Non-pigmented ciliary epithelial cell (primary cell): ENCODE results near the gene ARID5B.

ENCODE experiments used
- DNase-seq: peaks from one replicate; pipeline ENCODE4 v3.0.0-alpha.2; 2010; ENCODE audit warnings: low read depth

Gene ARID5B

DNA sequence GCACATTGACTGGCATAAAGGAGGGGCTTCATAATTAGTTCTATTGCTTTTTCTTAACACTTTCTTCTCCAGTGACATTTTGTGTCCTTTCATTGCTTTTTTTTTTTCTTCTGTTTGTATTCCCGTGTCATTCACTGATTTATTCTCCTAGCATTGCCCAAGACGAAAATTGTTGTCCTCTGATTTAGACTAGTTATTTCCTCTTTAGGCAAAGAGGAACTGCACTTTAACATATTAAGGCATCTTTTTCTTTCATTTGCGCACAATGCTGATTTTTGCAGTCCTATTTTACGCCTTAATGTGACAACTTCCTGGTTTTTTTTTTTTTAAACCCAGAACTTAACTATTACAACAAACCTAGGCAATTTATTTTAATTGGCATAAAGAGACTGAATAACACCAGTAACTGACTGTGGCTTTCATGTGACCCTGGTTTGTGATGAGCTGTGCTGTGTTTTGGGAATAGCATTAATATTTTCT, 39.7 kb downstream of the ARID5B start:
- no peak for DNase-seq

DNA sequence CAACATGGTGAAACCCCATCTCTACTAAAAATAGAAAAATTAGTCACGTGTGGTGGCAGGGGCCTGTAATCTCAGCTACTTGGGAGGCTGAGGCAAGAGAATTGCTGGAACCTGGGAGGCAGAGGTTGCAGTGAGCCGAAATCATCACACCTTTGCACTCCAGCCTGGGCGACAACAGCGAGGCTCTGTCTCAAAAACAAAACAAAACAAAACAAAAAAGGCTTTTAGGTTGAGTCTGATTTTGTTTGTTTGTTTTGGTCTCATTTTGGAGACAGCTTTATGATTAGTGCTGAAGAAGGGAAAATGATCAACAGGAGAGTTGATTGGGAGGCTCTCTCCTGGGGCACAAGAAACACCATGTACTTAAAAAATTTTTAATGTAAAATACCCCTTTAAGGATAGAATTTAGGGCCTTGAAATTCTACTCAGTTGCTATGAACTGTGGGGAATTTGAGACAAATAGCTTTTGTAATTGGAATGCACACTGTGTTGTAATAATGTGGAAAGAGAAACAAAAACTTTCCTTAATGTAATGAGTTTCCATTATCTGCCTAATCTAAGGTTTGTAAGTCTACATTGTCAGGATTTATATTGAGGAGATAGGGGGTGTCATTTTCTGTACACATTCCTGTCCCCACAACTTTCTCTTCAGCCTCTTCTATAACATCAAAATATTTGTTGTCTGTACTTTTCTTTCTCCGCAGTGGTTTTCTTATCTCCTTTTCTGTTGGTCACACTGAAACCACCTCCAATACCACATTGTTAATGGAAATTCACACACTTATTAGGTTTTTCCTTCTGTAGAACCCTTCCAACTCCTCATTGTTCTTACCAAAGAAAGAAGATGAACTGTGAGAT, 41.3 kb downstream of the ARID5B start:
- no peak for DNase-seq

DNA sequence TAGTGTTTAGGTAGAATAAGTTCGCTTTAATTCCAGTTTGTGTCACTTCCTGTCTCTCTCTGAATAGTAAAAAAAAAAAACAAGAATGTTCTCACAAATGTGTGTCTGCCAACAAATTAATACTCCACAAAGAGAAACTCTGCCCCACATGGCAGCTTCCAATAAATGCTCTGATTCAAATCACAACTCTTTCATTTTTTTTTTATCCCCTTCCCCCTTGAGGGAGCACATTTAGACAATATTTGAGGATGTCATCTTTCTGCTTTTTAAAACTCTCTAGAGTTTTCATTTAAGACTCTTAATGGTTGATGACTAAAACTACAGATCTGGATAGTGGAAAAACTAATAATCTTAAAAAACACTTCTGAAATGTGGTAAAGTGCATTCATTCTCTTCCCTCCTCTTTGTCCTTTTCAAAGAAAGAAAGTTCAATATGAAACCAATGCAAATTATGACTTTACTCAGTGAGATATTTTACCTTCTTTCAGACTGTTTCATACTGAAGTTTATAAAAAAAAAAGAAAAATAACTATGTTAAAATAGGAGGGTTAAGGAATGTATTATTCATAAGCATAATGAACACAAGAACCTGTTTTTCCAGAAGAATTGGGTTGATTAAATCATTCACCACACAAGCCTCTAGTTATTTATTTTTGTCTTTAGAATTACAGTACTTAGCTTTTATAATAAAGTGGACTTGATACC, 42.3 kb downstream of the ARID5B start:
- no peak for DNase-seq

DNA sequence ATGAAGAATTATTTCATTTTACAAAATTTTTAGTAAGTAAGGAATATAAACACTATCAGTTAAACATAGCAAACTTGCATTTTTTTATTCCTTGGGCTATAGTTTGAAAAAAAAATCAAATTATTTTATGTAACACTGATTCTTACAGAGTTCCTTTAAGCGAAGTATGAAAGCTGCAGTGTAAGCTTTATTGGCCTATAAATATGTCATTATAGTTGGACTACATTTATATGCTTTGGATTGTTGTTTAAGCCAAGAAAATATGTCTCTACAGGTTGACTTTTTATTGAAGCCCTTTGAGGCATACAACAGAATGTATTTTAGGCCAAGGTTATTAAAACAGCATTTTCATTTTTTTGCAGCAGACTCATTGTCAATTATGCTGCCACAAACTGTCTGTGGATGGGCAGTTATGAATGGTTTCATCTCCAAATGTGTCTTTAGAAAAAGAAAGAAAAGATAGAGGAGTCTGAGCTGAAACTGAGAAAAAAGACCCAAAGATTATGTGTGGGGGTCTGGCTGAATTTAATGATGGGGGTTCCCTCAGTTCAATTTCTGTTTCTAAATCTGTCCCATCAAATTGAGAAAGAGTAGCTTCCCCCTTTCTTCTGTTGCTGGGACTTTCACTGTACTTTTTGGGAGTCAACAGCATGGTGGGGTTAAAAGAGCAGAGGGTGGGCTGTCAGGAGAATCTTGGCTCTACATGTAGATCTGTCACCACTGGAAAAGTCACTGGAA, 43.1 kb downstream of the ARID5B start:
- no peak for DNase-seq

DNA sequence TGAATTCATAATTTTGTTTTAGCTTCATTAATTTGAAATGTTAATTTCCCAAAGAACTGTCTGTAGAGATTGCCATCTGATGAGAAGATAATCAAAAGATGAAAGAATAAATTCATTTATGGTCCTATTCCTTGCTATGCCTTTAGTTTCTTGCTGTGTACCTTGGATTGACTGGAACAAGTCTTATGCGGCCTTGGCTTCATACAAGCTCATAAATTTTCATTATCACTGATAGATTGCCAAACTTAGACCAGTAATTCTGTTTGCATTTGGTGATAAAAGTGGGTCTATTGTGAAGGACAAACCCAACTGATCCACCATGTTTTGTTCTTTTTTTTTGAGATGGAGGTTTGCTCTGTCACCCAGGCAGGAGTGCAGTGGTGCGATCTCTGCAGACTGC, 48.2 kb downstream of the ARID5B start:
- DNase-seq, result no peak

DNA sequence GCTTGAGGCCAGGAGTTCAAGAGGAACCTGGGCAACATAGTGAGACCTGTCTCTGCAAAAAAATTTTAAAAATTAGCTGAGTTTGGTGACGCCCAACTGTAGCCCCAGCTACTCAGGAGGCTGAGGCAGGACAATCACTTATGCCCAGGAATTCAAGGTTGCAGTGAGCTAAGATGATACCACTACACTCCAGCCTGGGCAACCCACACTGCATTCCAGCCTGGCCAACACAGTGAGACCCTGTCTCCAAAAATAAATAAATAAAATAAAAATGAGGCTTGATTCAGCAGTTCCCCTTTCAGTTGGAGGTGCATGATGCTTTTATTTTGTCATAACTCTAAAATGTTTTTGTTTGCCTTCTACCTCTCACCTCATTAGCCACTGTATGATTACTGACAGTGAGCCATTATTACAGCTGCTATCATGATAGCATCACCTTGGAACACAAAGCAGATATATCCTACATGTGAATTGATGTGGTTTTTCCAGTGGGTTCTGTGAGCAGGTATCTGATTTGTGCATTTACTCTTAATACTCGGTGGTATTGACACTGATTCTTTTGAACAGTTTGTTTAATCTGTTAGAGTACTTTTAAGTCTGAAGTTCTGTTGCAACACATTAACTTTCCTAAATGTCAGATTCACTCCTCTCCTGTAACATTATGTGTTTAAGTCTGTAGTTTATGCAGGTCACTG, 49.1 kb downstream of the ARID5B start:
- no peak for DNase-seq

DNA sequence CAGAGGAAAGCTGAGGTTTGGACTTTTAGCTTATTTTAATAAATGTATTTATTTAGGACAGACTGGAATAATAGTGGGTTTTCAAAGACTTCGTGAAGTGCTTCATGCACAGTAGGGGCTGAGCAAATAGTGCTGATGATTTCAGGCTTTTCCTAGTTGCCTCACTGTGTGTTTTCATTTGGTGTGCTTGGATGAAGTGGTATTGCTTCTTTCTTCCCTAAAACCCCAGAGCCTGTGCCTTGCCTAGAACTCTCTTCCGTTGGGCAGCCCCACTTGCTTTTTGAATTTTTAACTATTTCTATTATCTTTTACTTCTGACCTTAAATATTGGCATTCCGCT, 49.6 kb downstream of the ARID5B start:
- DNase-seq, result no peak

DNA sequence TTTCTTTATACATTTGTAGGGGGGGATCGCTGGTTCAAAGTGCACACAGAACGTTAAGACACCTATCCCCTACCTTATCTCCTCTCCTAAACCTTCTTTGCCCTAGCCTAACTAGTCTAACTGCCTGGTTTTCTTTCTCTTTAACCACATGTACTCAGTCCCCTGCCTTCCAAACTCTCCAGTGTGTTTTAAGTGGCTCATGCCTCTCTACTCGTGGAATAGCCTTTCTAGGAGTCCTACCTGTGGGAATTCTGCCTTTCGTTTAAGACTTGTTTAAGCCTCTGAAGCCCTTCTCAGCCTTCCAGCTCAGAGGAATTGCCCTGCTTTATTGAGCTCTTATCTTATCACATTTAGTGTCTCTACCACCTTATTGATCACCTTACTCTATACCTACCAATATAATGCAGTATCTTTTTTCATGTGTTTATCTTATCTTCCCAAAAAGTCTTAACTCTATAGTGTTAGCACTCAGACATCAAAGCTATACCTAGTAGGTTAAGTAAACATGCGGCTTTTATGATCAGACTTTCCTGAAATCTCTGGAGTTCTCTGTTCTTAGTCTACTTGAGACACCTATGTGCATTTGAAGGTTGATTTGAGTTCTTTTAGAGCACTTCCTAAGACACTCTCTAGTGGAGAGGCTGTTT, 50.7 kb downstream of the ARID5B start:
- DNase-seq, result no peak

DNA sequence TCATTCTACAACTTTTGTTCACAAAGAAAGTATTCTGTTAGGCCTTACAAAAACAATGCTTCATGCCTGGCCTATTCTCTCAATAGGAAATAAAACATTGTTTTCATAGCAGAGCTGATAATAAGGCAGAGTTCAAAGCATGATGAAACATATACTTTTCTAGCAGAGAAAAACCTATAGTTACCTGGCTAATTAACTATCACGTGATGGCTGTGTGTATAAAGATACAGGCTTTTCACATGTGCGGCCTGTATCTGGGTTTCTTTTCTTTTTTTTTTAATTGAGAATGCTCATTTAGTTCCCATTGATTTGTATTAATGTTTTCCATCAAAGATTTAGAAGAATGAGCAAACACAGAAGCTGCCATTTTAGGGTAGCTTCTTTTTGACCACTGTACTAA, 51.7 kb downstream of the ARID5B start:
- DNase-seq, result no peak

DNA sequence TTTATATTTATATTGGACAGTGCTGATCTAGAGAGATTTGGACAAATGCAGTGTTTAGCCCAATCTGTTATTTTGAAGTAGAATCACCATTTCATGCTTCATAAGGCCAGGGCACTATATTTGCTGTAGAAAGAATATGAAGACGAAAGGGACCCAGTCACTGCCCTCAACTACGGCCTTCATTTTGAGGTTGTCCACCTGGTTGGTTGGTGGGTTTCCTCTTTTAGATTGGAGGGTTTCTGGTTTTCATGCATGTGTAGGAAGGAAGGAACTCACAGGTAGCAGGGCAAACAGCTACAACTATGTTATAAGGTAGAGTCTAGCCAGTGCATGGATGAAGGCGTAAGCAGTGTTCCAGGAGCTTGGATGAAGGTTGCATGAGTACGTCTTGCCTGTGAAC, 56.3 kb downstream of the ARID5B start:
- DNase-seq, result no peak

DNA sequence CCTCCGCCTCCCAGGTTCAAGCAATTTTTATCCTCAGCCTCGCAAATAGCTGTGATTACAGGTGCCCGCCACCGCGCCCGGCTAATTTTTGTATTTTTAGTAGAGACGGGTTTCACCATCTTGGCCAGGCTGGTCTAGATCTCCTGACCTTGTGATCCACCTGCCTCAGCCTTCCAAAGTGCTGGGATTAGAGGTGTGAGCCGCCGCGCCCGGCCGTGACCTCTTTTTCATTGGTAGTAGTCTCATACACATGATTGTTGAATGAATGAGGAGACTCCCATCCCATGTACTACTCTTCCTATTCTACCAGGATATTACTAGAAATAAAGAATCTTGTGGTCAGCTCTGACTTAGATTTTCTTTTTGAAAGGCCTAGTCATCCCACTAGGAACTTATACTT, 56.8 kb downstream of the ARID5B start:
- DNase-seq, result no peak

DNA sequence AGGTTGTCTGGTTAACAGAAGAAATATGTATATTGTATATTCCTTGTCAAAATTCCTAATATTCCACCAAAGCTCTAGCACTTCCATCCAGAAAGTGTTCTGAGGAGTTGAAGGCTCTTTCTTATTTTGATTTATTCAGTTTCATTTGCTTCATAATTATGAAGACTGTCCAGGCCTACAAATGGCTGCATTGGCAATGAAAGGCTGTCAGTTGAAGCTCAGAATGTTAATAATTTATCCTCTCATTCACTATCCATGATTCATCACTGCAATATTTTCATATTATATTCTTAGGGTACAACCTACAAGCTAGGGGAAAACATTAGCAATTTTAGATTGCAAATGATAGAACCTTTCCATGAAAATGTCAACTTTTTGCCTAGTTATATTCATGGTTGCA, 57.3 kb downstream of the ARID5B start:
- DNase-seq, result no peak

DNA sequence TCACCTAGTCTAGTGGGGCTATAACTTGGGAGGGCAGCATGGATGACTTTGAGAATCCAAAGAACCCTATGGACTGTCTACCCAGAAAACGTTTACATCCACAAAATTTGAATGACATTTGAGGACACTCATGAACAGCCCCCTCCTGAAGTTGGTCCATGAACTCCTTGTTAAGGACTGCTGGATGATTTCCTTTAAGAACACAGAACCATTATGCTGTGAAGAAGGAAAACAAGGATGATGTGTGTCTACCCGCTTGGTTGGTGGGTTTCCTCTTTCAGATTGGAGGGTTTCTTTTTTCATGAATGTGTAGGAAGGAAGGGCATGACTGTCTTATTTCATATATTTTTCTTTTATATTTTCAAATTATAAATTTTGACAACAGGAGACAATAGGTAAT, 58.3 kb downstream of the ARID5B start:
- DNase-seq, result no peak

DNA sequence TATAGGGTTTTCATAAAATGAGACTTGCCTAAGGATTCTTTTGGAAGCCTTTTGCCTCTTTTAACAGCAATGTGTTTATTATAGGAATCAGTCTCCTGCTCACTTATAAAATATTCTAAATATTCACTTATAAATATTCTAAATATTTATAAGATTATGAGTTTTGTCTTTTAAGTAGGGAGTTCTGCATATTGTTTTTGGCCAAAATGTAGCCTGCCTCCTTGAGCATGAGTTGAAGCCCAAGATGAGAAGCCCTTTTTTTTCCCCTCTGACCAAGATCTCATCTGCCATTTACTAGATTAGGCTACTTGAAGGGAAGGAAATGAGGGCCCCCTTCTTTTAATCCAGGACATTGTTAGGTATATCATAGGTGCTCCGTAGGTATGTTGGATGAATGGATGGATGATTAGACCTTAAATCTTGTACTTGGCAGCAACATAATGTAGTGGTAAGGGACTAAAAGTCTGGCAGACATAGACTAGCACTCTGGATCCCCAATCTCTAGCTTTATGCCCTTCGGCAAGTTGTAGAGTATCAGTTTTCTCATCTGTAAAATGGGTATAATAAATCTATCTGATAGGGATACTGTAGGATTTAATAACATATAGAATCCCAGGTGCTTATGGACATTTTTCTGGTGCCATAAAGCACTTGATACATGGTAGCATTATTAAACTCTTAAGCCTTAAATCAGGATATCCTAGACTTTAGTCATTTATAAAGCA, 59.1 kb downstream of the ARID5B start:
- DNase-seq, result no peak

DNA sequence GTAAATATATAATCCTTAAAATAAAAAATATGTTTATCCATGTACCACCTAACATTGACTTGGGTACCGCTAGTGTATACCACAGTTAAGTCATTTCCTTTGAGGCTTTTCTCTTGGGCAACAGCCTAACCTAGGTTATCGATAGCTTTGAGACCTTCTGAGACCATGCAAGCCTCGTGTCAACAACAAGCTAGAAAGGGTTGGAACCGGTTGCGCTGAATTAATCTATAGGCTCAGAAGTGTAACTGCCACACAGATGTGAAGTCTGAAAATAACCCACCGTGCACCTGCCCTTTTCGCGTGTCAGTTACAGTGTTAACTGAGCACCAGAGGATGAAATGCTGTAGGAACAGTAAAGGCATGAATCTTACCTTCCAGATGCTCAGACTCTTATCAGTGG, 59.8 kb downstream of the ARID5B start:
- no peak for DNase-seq

DNA sequence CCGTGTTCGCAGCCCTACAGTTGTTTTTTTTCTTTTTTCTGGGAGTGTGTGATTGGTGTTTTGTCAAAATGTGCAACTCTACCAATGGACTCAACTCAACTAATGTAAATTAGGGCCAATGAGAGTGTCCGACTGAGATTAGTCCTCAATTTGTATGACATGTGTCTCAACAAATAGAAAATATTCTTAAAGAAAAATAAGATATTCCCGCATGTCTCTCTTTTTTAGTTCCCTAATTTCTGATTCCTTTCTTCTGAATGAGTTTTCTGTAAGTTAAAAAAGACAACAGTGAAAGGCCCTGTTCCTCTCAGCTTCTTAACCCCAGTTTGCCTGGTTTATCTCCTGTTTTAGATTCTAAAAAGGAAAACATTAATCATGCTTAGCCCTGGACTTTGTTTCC, 61.5 kb downstream of the ARID5B start:
- no peak for DNase-seq

DNA sequence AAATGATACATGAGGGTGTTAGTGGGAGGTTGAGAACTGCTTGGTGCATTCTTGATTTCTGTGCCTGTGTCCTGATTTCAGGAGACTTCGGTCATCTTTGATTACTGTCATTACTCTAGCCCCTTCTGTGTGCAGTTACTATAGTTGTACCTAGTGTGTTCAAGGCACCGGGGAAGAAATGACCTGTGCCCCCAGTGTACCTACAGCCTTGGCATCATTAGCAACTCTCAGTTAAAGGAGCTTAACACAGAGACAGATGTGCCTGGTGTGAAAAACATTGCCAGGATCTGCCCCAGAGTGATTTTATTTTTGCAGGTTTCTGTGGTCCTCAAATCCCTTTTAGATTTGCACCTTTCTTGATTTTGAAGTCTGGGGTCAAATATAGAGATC, 62.2 kb downstream of the ARID5B start:
- DNase-seq, result no peak

DNA sequence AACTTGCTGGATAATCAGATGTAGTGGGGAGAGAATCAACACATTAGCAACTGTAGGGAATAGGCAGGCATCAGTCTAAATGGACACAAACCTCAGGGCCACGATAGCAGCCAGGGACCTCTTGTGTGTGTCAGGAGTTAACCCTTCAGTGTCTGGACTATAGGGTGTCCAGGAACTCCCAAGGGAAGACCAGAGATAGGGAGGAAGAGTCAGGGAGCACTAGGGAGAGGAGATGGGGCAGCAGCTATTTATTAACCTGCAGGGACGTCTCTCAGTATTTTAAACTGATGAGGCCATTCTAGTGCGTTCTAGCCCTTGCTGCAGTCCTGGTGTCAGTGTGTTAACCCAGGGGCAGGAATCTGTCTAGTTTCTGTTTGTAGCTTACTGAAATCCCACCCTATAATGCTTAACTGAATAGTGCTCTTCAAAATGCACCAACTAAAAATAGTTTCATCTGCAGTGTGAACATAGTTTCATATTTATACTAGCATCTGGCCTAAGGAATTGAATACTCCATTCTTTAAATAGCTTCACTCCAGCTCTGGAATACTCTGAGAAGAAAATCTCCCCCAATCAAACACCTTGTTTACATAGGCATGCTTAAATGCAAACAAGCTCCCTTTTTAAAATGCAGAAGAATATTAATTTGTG, 62.7 kb downstream of the ARID5B start:
- DNase-seq, result no peak

DNA sequence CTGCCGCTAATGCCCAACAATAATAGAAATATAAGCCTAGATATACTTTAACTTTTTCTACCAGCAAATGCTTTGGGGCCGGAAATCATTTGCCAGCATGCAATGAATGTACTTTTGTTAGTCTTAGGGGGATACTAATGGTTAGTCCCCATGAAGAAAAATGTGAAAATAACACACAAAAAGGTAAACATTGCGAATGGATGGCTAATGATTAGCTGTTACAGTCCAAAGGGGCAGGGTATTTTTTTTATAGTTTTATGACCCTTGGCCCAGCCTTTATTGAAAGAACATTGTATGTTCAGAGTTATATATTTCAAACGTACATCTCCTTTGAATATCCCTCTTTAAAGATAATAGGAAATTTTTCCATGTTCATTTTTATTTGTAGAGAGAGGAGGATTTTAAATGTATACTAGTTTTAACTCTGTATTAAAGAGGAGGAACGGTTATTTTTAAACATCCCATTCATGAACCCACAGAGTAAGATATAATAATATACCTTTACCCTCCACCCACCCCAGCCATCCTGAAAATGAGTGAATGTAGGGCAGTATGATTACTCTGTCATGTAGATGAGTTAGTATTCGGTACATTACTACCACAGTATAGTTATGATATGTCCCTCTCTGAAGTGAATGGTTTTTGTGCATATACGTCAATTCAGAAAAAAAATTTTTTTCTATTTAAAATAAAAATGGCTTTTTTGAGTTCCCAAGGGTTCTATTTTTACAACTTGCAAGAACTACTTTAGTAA, 63.6 kb downstream of the ARID5B start:
- DNase-seq, result no peak
